Endodermal cell (in vitro differentiated cells): ENCODE results near the gene DPP6. TPM values are rescaled to one million over a fixed set of nuclear protein-coding genes. Genes with fewer than 3 reads are reported as not detected.

Experiments
- DNase-seq: peaks from one replicate; pipeline ENCODE4 v3.0.0-alpha.2; 2017
- H3K27ac ChIP-seq: 2 replicates; pipeline ENCODE4 v1.5.1; 2013; ENCODE audit warnings: mild to moderate bottlenecking, low read depth, low read length, moderate library complexity
- H3K27me3 ChIP-seq: 2 replicates; pipeline ENCODE4 v1.6.1; 2013; ENCODE audit warnings: mild to moderate bottlenecking, low read length, moderate library complexity; ENCODE audit not compliant: insufficient read depth, control insufficient read depth, poor library complexity, severe bottlenecking
- H3K36me3 ChIP-seq: 2 replicates; pipeline ENCODE4 v1.7.0; 2013; ENCODE audit warnings: mild to moderate bottlenecking, low read length, moderate library complexity; ENCODE audit not compliant: control insufficient read depth, insufficient read depth
- H3K4me1 ChIP-seq: one replicate; pipeline ENCODE4 v1.7.0; 2013; ENCODE audit warnings: low read length; ENCODE audit not compliant: control insufficient read depth, insufficient read depth
- H3K4me3 ChIP-seq: 2 replicates; pipeline ENCODE4 v1.5.1; 2013; ENCODE audit warnings: mild to moderate bottlenecking, low read length, moderate library complexity
- H3K9ac ChIP-seq: 2 replicates; pipeline ENCODE4 v1.6.1; 2013; ENCODE audit warnings: mild to moderate bottlenecking, low read length, moderate library complexity; ENCODE audit not compliant: poor library complexity, severe bottlenecking; ENCODE audit errors: extremely low read depth
- H3K9me3 ChIP-seq: 2 replicates; pipeline ENCODE4 v1.6.1; 2013; ENCODE audit warnings: mild to moderate bottlenecking, low read length, moderate library complexity; ENCODE audit not compliant: control insufficient read depth
- H3K27ac Mint-ChIP-seq: 2 replicates; pipeline ENCODE4 v1.8.0; 2020; ENCODE audit warnings: mixed read lengths
- H3K27me3 Mint-ChIP-seq: 2 replicates; pipeline ENCODE4 v1.8.0; 2021; ENCODE audit warnings: mild to moderate bottlenecking, mixed read lengths; ENCODE audit not compliant: insufficient read depth
- H3K36me3 Mint-ChIP-seq: 2 replicates; pipeline ENCODE4 v1.8.0; 2020; ENCODE audit warnings: low read depth, mixed read lengths
- H3K4me1 Mint-ChIP-seq: 2 replicates; pipeline ENCODE4 v1.8.0; 2020; ENCODE audit warnings: mixed read lengths
- H3K4me3 Mint-ChIP-seq: 2 replicates; pipeline ENCODE4 v1.8.0; 2020; ENCODE audit warnings: mild to moderate bottlenecking, moderate library complexity, mixed read lengths
- H3K9me3 Mint-ChIP-seq: 2 replicates; pipeline ENCODE4 v1.8.0; 2020; ENCODE audit warnings: mild to moderate bottlenecking, mixed read lengths
- WGBS, 2 experiments: methylation state at CpG; one replicate each; pipeline versions ENCODE4 v1.1.5 to v1.1.7; 2013; ENCODE audit warnings: missing lambda C conversion rate in 2 of 2, mixed read lengths in 1 of 2; ENCODE audit not compliant: insufficient coverage in 1 of 2, insufficient read length in 1 of 2; 5-methylcytosine and 5-hydroxymethylcytosine counted together
- total RNA-seq, 2 donors: library from RNA; stranded (reverse); fragmentation: NEBNext Ultra II Directional in 1 of 2; extraction: Animal tissue kit (Norgen Biotek cat#: 25700) in 1 of 2; gene quantifications; 2 replicates in 1 of 2; 3 replicates in 1 of 2; pipeline ENCODE4 v1.2.1, GENCODE V29; 2021
- TF ChIP-seq, protein P1 (sequence below): fragments of 200-600 bp; sonication (generic); conservative IDR thresholded peaks from 2 replicates; pipeline ENCODE4 v1.5.0; 2021; ENCODE audit warnings: antibody characterized with exemption, mild to moderate bottlenecking

DPP6 gene
- total RNA-seq, 2 donors from 2014 or later, result 1.7 to 3.0 TPM

DNA sequence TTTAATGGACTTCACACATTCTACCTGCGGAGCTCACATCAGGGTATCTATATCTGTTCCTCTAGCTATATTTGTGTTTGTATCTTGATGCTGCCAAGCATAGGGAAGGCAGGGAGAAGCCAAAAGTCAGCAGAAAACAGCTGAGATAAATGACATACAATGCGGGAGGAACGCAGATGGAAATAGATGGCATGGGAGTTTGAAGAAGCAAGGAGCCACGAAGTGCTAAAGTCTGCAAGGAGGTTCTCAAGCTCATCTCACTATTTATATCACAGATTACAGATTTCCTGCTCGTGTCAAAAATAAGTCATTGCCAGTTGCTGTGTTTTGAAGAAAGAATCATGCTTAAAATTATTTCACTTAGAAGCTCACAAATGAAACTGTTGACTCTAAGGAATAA lies 180.5 kb downstream of the DPP6 start:
- Mint-ChIP-seq H3K36me3 (no peaks in the 10 kb centered on the region), H3K9me3 (no peaks in the 10 kb centered on the region), H3K27me3 (no peaks in the 10 kb centered on the region), H3K27ac (no peak overlapping the region), H3K4me1 (no peaks in the 10 kb centered on the region), H3K4me3 (no peak overlapping the region)
- no peak overlapping the region for H3K9ac ChIP-seq
- H3K4me1 ChIP-seq, result no peaks in the 10 kb centered on the region
- no peak overlapping the region for H3K4me3 ChIP-seq
- no peaks in the 10 kb centered on the region for H3K27me3 ChIP-seq
- no peaks in the 10 kb centered on the region for H3K36me3 ChIP-seq
- no peak overlapping the region for H3K27ac ChIP-seq
- DNase-seq, result no peak
- WGBS, 2 experiments, result 95 to 96% methylated on average over 4 to 5 of the region's 5 CpGs
- H3K9me3 ChIP-seq, result no peaks in the 10 kb centered on the region
- TF ChIP-seq, protein P1, sequence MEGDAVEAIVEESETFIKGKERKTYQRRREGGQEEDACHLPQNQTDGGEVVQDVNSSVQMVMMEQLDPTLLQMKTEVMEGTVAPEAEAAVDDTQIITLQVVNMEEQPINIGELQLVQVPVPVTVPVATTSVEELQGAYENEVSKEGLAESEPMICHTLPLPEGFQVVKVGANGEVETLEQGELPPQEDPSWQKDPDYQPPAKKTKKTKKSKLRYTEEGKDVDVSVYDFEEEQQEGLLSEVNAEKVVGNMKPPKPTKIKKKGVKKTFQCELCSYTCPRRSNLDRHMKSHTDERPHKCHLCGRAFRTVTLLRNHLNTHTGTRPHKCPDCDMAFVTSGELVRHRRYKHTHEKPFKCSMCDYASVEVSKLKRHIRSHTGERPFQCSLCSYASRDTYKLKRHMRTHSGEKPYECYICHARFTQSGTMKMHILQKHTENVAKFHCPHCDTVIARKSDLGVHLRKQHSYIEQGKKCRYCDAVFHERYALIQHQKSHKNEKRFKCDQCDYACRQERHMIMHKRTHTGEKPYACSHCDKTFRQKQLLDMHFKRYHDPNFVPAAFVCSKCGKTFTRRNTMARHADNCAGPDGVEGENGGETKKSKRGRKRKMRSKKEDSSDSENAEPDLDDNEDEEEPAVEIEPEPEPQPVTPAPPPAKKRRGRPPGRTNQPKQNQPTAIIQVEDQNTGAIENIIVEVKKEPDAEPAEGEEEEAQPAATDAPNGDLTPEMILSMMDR, result no peak

DNA sequence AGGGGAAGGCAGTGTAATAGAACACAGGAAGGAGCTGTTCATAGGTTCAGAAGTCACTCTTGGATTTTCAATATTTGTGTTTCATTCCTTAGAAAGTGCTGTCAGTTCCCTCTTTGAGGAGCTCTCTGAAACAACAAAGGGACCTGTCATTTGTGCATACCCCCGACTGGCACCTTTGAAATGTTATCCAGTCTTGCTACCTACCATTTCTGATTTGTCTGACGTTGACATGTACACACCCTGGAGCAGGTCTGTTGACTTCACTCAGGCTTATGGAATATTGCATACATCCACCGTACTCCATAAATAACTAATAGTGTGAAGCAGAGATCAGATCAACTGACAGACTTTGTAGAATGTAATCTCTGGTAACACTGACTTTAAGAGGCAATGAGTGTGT lies 189.8 kb downstream of the DPP6 start:
- Mint-ChIP-seq H3K36me3 (no peaks in the 10 kb centered on the region), H3K4me3 (no peak overlapping the region), H3K27me3 (no peaks in the 10 kb centered on the region), H3K27ac (no peak overlapping the region), H3K9me3 (peaks cover 22% of the 10 kb centered on the region), H3K4me1 (no peaks in the 10 kb centered on the region)
- H3K27me3 ChIP-seq, result no peaks in the 10 kb centered on the region
- no peak overlapping the region for H3K27ac ChIP-seq
- H3K9me3 ChIP-seq, result peaks cover 10% of the 10 kb centered on the region
- H3K4me3 ChIP-seq, result no peak overlapping the region
- no peaks in the 10 kb centered on the region for H3K36me3 ChIP-seq
- TF ChIP-seq, protein P1, result no peak
- H3K4me1 ChIP-seq, result no peaks in the 10 kb centered on the region
- no peak overlapping the region for H3K9ac ChIP-seq
- WGBS, 2 experiments, result 83 to 95% methylated on average over 2 to 3 of the region's 3 CpGs
- no peak for DNase-seq

DNA sequence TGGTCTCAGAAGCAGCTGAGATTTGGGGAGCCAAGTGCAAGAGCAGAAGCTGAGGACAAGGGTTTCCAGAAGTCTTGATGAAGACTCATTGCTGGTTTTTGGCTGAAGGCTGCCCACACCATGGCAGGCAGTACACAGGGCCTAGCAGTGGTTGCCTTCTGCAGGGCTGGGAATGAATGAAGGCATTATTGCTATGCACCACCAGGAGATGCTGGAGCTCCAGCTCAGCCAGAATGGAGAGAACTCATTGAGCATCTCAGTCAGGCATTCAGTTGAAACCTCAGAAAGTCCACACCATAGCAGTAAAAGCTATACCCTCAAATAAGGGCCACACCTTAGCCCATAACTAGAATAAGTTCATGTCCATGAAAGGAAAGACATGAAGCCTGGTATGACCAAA lies 190.5 kb downstream of the DPP6 start:
- Mint-ChIP-seq H3K27me3 (no peaks in the 10 kb centered on the region), H3K4me1 (no peaks in the 10 kb centered on the region), H3K27ac (no peak overlapping the region), H3K9me3 (peaks cover 22% of the 10 kb centered on the region), H3K36me3 (no peaks in the 10 kb centered on the region), H3K4me3 (no peak overlapping the region)
- Histone ChIP-seq H3K4me3 (no peak overlapping the region), H3K9me3 (peaks cover 10% of the 10 kb centered on the region), H3K27ac (no peak overlapping the region), H3K9ac (no peak overlapping the region), H3K27me3 (no peaks in the 10 kb centered on the region), H3K4me1 (no peaks in the 10 kb centered on the region), H3K36me3 (no peaks in the 10 kb centered on the region)
- TF ChIP-seq, protein P1, result no peak
- no peak for DNase-seq
